Measurements from ENCODE around the gene TULP1. TPM values are rescaled to one million over a fixed set of nuclear protein-coding genes. Genes with fewer than 3 reads are reported as not detected.
"Not testable (repeated sequence)": the region's sequence is repeated elsewhere in the genome, so short reads cannot be mapped to it uniquely, and the experiment has no call there.

The TULP1 gene
- polyA plus RNA-seq, 10 donors: 0.71 to 3.0 (median 1.4) TPM

- peak in 1 of 3 donors; percentile 62 for DNase-seq
Measured at GRCh38 chr6:35522151-35522550, 9.5 kb upstream of the TULP1 start.

DNA sequence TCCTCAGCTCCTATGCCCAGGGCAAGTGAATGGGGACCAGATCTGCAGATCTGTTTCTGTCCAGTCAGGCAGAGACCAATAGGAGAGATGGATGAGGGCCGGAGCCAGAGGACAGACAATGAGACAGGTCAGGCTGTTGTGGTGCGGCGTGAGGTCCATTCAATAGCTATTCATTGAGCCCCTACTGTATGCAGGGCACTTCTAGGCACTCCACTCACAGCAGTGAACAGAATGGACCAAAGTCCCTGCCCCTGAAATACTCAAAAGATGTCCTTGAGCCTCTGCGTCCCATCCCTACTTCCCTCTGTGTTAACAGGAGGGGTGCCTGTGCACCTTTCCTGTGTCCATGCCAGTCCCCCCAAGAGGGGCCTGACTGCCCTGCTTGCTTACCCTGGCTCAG is 8.5 kb upstream of the TULP1 start:
- DNase-seq: no peak

DNA sequence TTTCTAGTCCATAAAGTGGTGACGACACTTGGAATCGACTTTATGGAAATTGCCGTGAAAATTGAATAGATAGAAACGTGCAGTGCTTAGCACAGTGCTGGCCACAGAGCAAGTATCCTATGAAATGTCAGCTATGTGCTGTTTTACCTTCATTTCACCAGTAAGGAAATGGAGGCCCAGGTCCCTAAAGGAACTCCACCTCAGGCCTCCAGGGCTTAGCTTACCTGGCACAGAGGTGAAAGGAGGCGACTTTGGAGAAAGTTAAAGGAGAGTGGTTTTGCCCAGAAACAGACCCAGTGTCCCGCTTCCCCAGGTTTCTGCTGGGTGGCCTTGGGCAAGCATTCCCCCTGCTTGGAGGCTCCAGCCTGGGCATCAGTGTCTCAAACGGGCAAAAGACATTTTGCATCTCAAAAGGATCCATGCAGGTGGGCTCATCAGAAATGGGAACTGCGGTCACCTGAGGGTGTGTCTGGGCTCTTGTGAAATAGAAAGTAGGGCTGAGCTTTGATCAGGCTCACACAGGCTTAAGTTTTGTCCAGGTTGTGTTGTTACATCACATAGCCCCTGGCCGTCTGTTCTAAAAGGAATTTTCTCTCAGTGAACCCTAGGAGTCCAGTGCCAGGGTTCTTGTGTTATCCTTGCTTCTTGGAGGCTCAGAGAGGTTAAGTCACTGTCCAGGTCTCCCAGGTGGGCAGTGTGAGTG is 6.8 kb upstream of the TULP1 start:
- DNase-seq: no peak

- DNase-seq: no peak
Measured at GRCh38 chr6:35518566-35519312, 6.0 kb upstream of the TULP1 start.

GRCh38 chr6:35517978-35518377 is 5.3 kb upstream of the TULP1 start:
- not testable (repeated sequence) for DNase-seq

DNA sequence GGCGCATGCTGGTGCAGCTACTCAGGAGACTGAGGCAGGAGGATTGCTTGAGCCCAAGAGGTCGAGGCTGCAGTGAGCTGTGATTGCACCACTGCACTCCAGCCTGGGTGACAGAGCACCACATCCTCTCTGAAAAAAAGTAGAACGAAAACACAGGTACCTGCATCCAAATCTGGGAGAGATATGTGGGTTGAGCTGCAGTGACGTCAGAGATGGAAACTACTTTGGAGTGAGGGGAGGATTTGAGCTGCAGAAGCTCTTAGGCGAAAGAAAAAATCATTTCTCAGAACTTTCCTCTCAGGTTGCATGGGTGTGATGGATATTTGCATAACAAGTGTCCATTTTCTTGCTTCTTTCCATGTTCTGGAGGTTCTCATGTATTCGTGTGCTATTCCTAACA is 4.0 kb upstream of the TULP1 start:
- DNase-seq: no peak

DNA sequence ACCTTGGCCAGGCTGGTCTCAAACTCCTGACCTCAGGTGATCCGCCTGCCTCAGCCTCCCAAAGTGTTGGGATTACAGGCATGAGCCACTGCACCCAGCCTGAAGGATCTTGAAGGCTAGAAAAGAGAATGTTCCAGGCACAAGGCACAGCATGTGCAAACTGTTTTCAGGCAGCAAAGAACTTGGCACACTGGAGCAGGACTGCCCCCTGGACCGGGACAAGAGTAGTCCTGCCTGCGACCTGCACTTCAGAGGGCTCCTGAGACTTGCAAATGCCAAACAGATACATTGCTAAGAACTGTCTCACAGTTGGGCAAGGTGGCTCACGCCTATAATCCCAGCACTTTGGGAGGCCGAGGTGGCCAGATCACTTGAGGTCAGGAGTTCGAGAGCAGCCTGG is 3.2 kb upstream of the TULP1 start:
- DNase-seq: not testable (repeated sequence)

- DNase-seq: no peak
Measured at GRCh38 chr6:35514587-35514986, 1.9 kb upstream of the TULP1 start.

- no peak for DNase-seq
Measured at GRCh38 chr6:35512006-35512405, 690 bp downstream of the TULP1 start.

- no peak for DNase-seq
Measured at GRCh38 chr6:35511562-35511941, 1.1 kb downstream of the TULP1 start.

DNA sequence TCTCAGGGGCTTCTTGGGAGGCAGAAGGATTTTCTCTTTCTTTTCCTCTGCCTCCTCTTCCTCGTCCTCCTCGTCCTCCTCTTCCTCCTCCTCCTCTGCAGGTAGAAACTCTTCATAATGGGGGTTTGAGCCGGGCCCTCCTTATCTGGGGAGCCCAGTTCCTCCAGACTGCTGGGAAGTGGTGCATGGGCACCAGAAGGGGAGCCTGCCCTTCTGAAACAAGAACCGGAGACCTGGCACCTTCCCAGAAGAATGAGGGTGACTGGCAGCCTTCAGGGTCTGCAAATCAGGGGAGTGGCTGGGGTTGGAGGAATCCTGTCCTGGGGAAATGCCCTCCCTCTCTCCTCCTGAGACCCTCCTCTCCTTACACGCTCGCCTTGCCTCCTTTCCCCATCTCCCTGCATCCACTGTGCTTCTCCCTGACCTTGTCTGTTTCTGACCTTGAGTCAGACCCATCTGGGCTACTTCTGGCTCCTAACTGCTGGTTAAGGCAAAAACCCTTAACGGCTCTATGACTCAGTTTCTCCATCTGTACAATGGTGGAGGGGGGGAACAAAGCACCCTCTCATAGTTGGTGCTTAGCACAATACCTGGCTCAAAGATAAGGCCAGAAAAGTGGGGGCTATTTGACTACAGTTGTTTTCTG is 1.7 kb downstream of the TULP1 start:
- DNase-seq: no peak

GRCh38 chr6:35508542-35508941 is 4.2 kb downstream of the TULP1 start:
- no peak for DNase-seq

- no peak for DNase-seq
Measured at GRCh38 chr6:35508027-35508426, 4.7 kb downstream of the TULP1 start.

DNA sequence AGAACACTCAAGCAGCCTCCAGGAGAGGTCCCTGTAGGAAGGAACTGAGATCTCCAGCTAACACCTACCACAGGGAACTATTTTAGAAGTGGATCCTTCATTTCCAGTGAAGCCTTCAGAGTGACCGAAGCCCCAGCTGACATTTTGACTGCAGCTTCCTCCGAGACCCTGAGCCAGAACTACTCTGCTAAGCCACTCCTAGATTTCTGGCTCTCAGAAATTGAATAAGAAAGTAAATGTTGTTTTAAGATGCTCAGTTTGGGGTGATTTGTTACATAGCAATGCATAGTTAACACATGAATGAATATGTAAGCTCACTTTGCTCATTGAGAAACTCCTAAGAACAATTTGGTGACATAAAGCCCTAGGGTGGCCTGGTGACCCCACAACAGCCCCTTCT is 5.5 kb downstream of the TULP1 start:
- no peak for DNase-seq

DNA sequence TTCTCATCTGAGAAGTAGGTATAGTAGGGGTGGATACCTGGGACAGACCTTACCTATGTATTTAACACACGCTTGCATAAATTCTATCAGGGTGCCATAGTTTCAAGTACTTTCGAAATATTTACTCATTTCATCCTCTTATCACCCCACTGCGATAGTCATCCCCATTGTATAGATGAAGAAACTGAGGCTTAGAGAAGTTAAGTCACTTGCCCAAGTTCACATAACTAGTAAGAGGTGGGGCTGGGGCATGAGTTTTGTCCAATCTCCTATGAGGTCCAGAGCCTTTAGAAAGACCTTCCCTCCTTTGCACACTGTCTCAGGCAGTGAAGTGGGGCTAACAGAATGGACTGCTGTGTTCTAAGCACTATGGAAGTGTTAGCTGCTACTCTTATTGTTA is 6.2 kb downstream of the TULP1 start:
- DNase-seq: no peak

- no peak for DNase-seq
Measured at GRCh38 chr6:35505999-35506412, 6.7 kb downstream of the TULP1 start.

DNA sequence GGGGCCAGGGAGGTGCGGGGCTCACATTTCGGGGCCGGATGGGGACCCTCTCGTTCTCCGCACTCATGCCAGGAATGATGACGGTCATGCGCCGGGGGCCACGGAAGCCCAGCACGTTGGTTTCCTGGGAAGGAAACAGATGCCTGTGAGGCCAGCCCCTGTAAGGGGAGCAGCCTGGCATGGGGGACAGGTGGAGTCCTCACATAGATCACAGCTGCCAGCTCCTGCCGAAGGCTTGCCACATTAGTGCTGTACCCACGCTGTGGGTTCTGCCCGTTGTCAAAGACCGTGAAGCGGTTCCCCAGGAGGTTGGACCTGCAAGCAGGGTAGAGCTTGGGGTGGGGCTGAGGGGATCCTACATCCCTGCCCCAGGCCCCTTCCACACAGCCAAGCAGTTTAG is 9.2 kb downstream of the TULP1 start:
- DNase-seq: peak in 1 of 3 donors; percentile 51

GRCh38 chr6:35501784-35502183 is 10.9 kb downstream of the TULP1 start:
- DNase-seq: no peak

GRCh38 chr6:35500782-35501181 is 11.9 kb downstream of the TULP1 start:
- DNase-seq: peak in 1 of 3 donors; percentile 66

- DNase-seq: no peak
Measured at GRCh38 chr6:35499372-35499771, 13.3 kb downstream of the TULP1 start.

DNA sequence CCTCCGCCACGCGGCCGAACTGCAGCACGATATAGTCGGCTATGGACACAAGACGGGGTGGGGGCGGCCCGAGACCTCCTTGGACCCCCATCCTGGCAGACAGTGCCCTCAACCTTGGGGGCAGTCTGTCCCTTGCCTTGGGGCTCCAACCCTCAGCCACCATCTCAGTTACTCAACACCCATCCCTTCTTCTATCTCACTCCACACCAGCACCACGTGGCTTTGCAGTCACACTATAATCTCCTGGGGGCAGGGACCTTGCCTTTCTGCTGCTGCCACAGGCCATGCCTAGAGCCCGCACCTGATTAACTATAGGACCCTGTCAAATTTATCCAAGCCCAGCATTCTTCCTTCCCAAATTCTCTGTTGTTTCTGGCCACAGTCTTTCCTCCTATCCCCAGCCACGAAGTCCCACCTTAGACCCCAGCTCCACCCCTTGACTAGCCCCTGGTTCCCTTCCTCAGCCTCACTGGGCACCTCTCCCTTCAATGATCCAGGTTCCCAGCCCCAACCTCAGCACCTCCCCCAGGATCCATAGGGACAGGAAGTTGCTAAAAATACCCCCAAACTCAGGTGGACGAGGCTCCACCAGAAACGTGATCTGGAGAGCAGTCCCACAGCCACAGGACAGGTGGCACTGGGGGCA is 14.2 kb downstream of the TULP1 start:
- no peak for DNase-seq
